Suprapubic skin (tissue), 4 donors: ENCODE results near the gene DUS2.

Experiments used
- EP300 ChIP-seq: sonication (generic); formaldehyde crosslinking; IDR thresholded peaks from one replicate; pipeline ENCODE4 v1.6.1; 2017; ENCODE audit warnings: antibody characterized with exemption
- POLR2A ChIP-seq, 2 donors: fragments of 450-650 bp; IDR thresholded peaks; one replicate each; pipeline ENCODE4 v1.6.1; 2017; ENCODE audit warnings: antibody characterized with exemption in 2 of 2, mild to moderate bottlenecking in 2 of 2, moderate library complexity in 2 of 2
- POLR2AphosphoS5 ChIP-seq, 3 donors: sonication (generic); formaldehyde crosslinking; IDR thresholded peaks; one replicate each; pipeline ENCODE4 v1.6.1; 2017; ENCODE audit warnings: antibody characterized with exemption in 3 of 3
- TF ChIP-seq, protein P1 (sequence below), 2 donors: fragments of 200-600 bp in 1 of 2; fragments of 450-650 bp in 1 of 2; sonication (generic) in 1 of 2; IDR thresholded peaks; one replicate each; pipeline ENCODE4 v1.5.1; 2016 to 2019; ENCODE audit warnings: antibody characterized with exemption in 2 of 2, mild to moderate bottlenecking in 1 of 2, moderate library complexity in 1 of 2

- TF ChIP-seq EP300 (no peak), POLR2AphosphoS5 (IDR thresholded peaks at IDR 0.05) (no peak), POLR2A (IDR thresholded peaks at IDR 0.05) (no peak)
- TF ChIP-seq, protein P1, sequence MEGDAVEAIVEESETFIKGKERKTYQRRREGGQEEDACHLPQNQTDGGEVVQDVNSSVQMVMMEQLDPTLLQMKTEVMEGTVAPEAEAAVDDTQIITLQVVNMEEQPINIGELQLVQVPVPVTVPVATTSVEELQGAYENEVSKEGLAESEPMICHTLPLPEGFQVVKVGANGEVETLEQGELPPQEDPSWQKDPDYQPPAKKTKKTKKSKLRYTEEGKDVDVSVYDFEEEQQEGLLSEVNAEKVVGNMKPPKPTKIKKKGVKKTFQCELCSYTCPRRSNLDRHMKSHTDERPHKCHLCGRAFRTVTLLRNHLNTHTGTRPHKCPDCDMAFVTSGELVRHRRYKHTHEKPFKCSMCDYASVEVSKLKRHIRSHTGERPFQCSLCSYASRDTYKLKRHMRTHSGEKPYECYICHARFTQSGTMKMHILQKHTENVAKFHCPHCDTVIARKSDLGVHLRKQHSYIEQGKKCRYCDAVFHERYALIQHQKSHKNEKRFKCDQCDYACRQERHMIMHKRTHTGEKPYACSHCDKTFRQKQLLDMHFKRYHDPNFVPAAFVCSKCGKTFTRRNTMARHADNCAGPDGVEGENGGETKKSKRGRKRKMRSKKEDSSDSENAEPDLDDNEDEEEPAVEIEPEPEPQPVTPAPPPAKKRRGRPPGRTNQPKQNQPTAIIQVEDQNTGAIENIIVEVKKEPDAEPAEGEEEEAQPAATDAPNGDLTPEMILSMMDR (IDR thresholded peaks at IDR 0.05) = no peak
Measured at GRCh38 chr16:67976205-67976604, 46.9 kb upstream of the DUS2 start.
